ENCODE results near the gene GABRA4.

The GABRA4 gene

GRCh38 chr4:46979283-46979682, 14.1 kb downstream of the GABRA4 start:
- no peak for DNase-seq (ENCODE audit: low read depth)

DNA sequence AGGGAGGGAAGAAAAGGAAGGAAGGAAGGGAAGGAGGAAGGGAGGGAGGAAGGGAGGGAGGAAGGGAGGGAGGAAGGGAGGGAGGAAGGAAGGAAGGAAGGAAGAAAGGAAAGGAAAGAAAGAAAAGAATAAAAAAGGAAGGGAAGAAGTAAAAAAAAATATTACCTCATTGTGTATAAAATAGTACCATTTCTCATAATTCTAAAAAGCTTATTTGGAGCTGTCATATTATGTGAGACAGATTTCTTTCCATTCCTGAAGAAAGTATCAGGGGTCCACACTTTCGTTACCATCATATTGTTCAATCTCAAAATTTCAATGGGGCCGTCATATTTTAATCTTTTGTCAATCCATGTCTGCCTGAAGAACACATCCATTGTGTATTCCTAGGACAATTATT, 16.1 kb downstream of the GABRA4 start:
- no peak for DNase-seq (ENCODE audit: low read depth)

DNA sequence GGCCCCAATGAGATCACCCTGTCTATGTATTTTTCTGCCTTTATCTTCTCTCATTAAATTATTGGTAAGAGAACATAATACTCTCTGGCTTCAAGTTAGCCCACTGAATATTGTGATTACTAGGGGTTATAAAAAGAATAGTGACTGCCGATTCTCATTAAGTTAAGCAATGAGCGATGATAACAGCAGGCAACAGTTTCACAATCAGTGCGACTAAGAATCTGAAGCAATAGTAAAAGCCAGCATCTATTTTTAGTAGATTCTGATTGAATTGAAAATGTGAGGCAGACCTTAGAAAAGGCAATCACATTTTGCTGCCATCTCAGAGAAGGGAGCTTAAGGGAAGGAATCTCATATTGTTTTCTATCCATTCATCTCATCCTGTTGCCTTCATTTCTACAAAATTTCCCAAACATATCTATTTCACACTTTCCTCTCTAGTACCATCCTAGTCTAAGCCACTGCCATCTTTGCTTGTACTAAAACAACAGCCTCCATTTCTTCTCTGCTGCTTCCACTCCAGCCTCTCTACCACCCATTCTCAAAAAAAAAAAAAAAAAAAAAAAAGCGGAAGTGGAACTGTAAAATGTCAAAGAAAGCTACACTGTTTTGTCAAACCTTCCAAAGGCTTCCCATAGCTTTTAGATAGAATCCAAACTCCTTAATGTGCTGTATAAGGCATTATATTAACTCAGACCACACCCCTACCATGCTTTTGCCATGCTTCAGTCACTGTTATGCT, 17.4 kb downstream of the GABRA4 start:
- DNase-seq (ENCODE audit: low read depth), result no peak

DNA sequence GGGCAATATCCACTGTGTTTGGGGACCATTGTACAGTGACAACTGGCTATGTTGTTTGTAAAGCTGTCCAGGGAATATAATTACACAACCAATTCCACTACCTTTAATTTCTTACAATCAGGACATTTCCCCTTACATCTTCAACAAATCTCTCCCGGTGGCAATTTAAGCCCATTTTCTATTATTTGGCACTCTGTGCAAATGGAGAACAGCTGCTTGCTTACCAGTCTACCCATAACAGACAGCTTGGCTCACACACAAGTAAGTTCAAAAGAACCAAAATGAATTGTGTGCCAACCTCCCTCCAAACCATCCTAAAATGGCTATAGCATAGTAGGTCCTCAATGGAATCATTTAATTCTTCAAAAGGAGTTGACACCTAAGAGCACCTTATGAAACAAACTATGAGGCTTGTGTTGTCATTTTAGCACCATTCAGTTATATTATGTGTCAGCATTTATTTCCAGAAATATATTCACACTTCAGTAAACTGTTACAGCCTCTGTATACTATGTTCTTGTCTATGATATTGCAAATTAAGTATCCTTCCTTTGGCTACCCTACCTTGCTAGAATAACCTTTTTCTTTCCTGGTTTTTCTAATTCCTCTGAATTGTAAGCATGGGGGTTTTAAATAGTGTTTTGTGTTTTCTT, 18.4 kb downstream of the GABRA4 start:
- DNase-seq (ENCODE audit: low read depth), result no peak

GRCh38 chr4:46968847-46969246, 24.5 kb downstream of the GABRA4 start:
- DNase-seq (ENCODE audit: low read depth), result no peak

- no peak for DNase-seq (ENCODE audit: low read depth)
These were observed 25.8 kb downstream of the GABRA4 start for GRCh38 chr4:46967631-46968030.

- no peak for DNase-seq (ENCODE audit: low read depth)
These were observed 34.5 kb downstream of the GABRA4 start for GRCh38 chr4:46958742-46959488.

- no peak for DNase-seq (ENCODE audit: low read depth)
These were observed 36.9 kb downstream of the GABRA4 start for GRCh38 chr4:46956451-46956850.

GRCh38 chr4:46955601-46956000, 37.8 kb downstream of the GABRA4 start:
- no peak for DNase-seq (ENCODE audit: low read depth)

DNA sequence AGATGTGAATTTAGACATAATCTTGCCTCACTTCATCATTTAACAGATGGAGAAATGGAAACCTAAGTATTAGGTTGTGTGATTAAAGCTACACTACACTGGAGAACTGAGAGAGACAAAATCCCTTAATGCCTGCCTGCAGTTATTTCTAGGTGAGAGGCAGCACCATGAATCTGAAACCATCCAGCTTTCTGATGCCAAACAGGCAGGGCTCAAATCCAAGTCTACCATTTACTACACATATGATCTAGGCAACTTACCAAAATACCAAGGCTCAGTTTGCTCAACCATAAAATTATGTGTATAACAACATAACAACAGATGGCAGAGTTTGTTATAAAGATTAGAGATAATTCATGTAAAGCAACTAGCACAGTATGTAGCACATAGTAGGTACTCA, 38.7 kb downstream of the GABRA4 start:
- DNase-seq (ENCODE audit: low read depth), result no peak

DNA sequence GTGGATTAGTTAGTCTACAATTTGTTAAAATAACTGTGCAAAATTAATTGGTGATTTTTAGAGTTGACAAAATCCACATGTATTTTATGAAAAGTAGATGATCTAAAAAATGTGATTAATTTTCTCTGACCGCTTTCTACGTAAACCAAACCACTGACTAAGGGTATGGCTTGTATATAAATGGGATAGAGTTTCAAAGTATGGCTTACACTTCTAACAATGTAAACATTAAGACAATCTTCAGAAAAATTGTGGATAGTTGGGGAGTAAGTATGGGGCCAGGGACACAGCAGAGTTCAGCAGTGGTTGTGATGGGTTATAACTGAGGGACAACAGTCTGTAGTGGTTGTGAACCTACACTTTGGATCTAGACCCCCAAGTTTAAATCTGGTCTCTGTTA, 39.8 kb downstream of the GABRA4 start:
- DNase-seq (ENCODE audit: low read depth), result no peak

GRCh38 chr4:46952451-46952850, 40.9 kb downstream of the GABRA4 start:
- no peak for DNase-seq (ENCODE audit: low read depth)

GRCh38 chr4:46950826-46951225, 42.6 kb downstream of the GABRA4 start:
- no peak for DNase-seq (ENCODE audit: low read depth)

- DNase-seq (ENCODE audit: low read depth), result no peak
These were observed 43.6 kb downstream of the GABRA4 start for GRCh38 chr4:46949822-46950221.

GRCh38 chr4:46947541-46947940, 45.8 kb downstream of the GABRA4 start:
- DNase-seq (ENCODE audit: low read depth), result no peak

GRCh38 chr4:46946919-46947536, 46.4 kb downstream of the GABRA4 start:
- DNase-seq (ENCODE audit: low read depth), result no peak

- DNase-seq (ENCODE audit: low read depth), result no peak
These were observed 48.3 kb downstream of the GABRA4 start for GRCh38 chr4:46945062-46945461.

- DNase-seq (ENCODE audit: low read depth), result no peak
These were observed 49.0 kb downstream of the GABRA4 start for GRCh38 chr4:46944345-46944744.

- DNase-seq (ENCODE audit: low read depth), result no peak
These were observed 55.9 kb downstream of the GABRA4 start for GRCh38 chr4:46937493-46937892.

- no peak for DNase-seq (ENCODE audit: low read depth)
These were observed 58.7 kb downstream of the GABRA4 start for GRCh38 chr4:46934726-46935125.

GRCh38 chr4:46933686-46934085, 59.7 kb downstream of the GABRA4 start:
- DNase-seq (ENCODE audit: low read depth), result no peak

DNA sequence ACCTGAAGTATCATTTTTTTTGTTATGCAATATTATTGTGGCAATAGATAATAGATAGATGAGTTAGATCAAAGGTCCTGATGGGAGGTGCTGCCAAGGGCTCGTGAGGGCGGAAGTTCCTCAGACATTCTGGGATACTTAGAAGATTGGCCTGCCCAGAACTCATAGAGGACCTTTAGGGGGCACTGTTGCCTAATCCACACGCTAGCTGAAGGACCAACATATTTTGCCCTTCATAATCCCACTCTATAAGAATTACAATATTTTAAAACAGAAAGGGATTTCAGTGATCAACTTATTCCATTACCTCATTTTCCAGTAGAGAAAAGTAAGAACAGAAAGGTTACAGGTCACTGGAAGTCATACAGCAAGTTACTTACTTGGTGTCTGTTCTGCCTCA, 61.4 kb downstream of the GABRA4 start:
- DNase-seq (ENCODE audit: low read depth), result no peak

DNA sequence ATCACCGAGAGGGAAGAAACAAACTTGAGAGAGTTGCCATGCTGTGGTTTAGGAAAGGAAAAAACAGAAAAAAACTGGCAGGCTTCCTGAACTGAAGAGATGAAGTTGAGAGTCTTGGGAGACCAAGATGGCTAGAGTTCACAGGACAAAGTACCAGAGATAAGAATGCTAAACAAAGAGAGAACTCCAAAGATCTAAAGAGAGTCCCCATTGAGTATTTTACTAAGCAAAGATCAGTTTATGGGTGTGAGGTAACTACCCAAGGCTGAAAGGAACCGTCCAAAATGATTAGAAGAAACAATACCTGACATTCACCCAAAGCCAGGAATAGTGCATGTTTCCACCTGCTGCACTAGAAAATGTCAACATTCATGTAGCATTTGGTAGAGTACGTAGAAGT, 62.5 kb downstream of the GABRA4 start:
- no peak for DNase-seq (ENCODE audit: low read depth)

Data from activated T-cell treated with anti-CD3 and anti-CD28 coated beads for 24 hours (primary cell).